Lower leg skin (tissue), 4 donors: Measurements from ENCODE around the gene EVPL. TPM values are rescaled to one million over a fixed set of nuclear protein-coding genes. Genes with fewer than 3 reads are reported as not detected.

Experiments
- DNase-seq, 2 donors: peaks; one replicate each; pipeline ENCODE4 v3.0.0-alpha.2; 2019; ENCODE audit warnings: low spot score in 2 of 2
- H3K4me3 ChIP-seq: fragments of 200-600 bp; sonication (generic); 2 replicates; pipeline ENCODE4 v1.5.1; 2017; ENCODE audit warnings: mild to moderate bottlenecking, low read depth; ENCODE audit not compliant: poor library complexity, severe bottlenecking
- CTCF ChIP-seq, 3 donors: fragments of 450-650 bp; IDR thresholded peaks; one replicate each; pipeline ENCODE4 v1.5.1; 2016; ENCODE audit warnings: antibody characterized with exemption in 3 of 3, mild to moderate bottlenecking in 3 of 3, moderate library complexity in 2 of 3
- POLR2A ChIP-seq, 2 donors: fragments of 450-650 bp; IDR thresholded peaks; one replicate each; pipeline ENCODE4 v1.6.1; 2016 to 2017; ENCODE audit warnings: antibody characterized with exemption in 2 of 2, mild to moderate bottlenecking in 1 of 2, moderate library complexity in 1 of 2
- WGBS, 2 donors: methylation state at CpG; one replicate each; pipeline ENCODE4 v1.1.5; 2018; 5-methylcytosine and 5-hydroxymethylcytosine counted together
- intact Hi-C: fragments of 100-400 bp; cut with DNase I; formaldehyde crosslinking; loops from one replicate; pipeline ENCODE4 v1.15.0; 2023; ENCODE audit warnings: low total_unique reads
- total RNA-seq, 4 donors: library from RNA; depleted of rRNA; stranded (reverse); fragments of >200 nt; gene quantifications; one replicate each; pipeline ENCODE4 v1.1.0, GENCODE V29; 2016

EVPL gene
- total RNA-seq, 4 donors from 2014 or later, result 285 to 514 (median 315) TPM

GRCh38 chr17:76039121-76039520 lies 12.0 kb upstream of the EVPL start:
- intact Hi-C loops, result no loop called here
- WGBS, 2 donors, result 72 to 87% methylated on average over 6 of the region's 6 CpGs
- H3K4me3 ChIP-seq, result no peak overlapping the region
- TF ChIP-seq CTCF (IDR thresholded peaks at IDR 0.05) (no peak), POLR2A (IDR thresholded peaks at IDR 0.05) (no peak)
- no peak for DNase-seq

- no peak overlapping the region for H3K4me3 ChIP-seq
- TF ChIP-seq POLR2A (IDR thresholded peaks at IDR 0.05), result no peak
- TF ChIP-seq CTCF (IDR thresholded peaks at IDR 0.05), result no peak
- WGBS, 2 donors, result 65 to 76% methylated on average over 3 of the region's 3 CpGs
- intact Hi-C loops, result no loop called here
- no peak for DNase-seq
Observed at GRCh38 chr17:76038050-76038449, 10.9 kb upstream of the EVPL start.

GRCh38 chr17:76036497-76037261 lies 9.6 kb upstream of the EVPL start:
- 48 to 49% methylated on average over 22 of the region's 22 CpGs for WGBS, 2 donors
- TF ChIP-seq CTCF (IDR thresholded peaks at IDR 0.05) (no peak), POLR2A (IDR thresholded peaks at IDR 0.05) (no peak)
- H3K4me3 ChIP-seq, result no peak overlapping the region
- intact Hi-C loops, result no loop called here
- no peak for DNase-seq

- WGBS, 2 donors, result 73 to 81% methylated on average over 13 of the region's 13 CpGs
- intact Hi-C loops, result no loop called here
- H3K4me3 ChIP-seq, result no peak overlapping the region
- DNase-seq, result no peak
- no peak for TF ChIP-seq POLR2A (IDR thresholded peaks at IDR 0.05)
- no peak for TF ChIP-seq CTCF (IDR thresholded peaks at IDR 0.05)
Observed at GRCh38 chr17:76034428-76035350, 7.6 kb upstream of the EVPL start.

- WGBS, 2 donors, result 97% methylated on average over 6 of the region's 6 CpGs
- TF ChIP-seq CTCF (IDR thresholded peaks at IDR 0.05) (no peak), POLR2A (IDR thresholded peaks at IDR 0.05) (no peak)
- no peak for DNase-seq
- H3K4me3 ChIP-seq, result no peak overlapping the region
- intact Hi-C loops, result no loop called here
Observed at GRCh38 chr17:76033139-76033538, 6.0 kb upstream of the EVPL start.
